C4-2B (cell line): Measurements from ENCODE around the gene SLC25A3.
A peak's percentile ranks its signal among the peaks of the same experiment; 100 is the strongest.
"Not testable (repeated sequence)": the region's sequence is repeated elsewhere in the genome, so short reads cannot be mapped to it uniquely, and the experiment has no call there.

ENCODE experiments used
- H3K27ac ChIP-seq: fragments of 450-650 bp; 2 replicates; pipeline ENCODE4 v1.5.1; 2017
- CTCF ChIP-seq: fragments of 450-650 bp; conservative IDR thresholded peaks from 2 replicates; pipeline ENCODE4 v1.5.1; 2017; ENCODE audit warnings: mild to moderate bottlenecking
- ZFX ChIP-seq: fragments of 450-650 bp; IDR thresholded peaks from 2 replicates; pipeline ENCODE4 v1.6.1; 2017

SLC25A3 gene

DNA sequence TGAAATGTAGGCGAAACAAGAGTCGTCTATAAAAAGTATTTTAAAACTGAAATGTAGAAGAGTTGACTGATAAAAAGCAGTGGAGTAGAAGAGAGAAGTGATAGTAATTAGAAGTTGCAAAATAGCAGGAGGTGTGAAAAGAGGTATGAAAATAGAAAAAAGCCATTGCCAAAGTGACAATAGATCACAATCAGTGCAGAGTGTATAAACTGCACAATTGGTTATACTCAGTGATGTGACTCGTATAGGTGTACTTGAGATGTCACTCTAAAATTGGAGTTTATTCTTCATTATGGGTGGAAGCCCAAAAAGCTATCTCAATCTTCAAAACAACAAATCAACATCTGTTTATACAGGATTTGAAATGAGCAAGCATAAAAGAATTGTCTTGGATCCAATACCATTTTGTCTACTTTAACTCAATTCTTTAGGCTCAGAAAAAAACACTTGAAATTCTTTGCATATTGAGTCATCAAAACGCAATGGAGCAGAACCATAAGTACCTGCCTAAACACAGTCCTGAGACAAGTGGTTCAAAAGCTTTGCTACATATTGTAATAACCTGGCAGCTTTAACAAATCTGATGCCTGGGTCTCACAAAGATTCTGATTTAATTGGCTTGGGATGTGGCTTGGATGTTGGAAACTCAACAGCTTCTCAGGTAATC, 42.3 kb downstream of the SLC25A3 start:
- TF ChIP-seq CTCF (no peak), ZFX (no peak)
- no peak overlapping the region for H3K27ac ChIP-seq

GRCh38 chr12:98637068-98637467, 43.6 kb downstream of the SLC25A3 start:
- TF ChIP-seq ZFX (no peak), CTCF (no peak)

DNA sequence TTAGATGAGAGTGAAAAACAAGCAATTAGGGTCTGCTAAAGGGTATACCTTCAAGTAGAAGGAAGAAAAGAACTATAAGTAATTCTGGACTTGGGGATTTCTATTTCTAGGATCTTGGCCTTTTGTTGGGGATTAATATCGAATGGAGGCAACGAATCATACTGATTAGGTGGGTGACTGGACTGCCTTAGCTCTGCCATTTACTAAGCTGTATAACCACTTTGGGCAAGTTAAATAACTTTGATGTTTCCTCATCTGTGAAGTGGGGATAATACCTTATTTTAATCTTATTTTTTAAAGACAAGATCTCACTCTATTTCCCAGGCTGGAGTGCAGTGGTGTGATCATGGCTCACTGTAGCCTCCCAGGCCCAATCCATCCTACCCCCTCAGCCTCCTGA, 44.5 kb downstream of the SLC25A3 start:
- H3K27ac ChIP-seq: no peak overlapping the region
- TF ChIP-seq ZFX: no peak
- no peak for TF ChIP-seq CTCF

More at GRCh38 chr12:98637068-98637467, 43.6 kb downstream of the SLC25A3 start:
- H3K27ac ChIP-seq: no peak overlapping the region

- TF ChIP-seq CTCF (no peak), ZFX (no peak)
- H3K27ac ChIP-seq: no peak overlapping the region
These were observed 46.0 kb downstream of the SLC25A3 start for GRCh38 chr12:98639491-98639890.

GRCh38 chr12:98642801-98643200, 49.3 kb downstream of the SLC25A3 start:
- not testable (repeated sequence) for H3K27ac ChIP-seq

DNA sequence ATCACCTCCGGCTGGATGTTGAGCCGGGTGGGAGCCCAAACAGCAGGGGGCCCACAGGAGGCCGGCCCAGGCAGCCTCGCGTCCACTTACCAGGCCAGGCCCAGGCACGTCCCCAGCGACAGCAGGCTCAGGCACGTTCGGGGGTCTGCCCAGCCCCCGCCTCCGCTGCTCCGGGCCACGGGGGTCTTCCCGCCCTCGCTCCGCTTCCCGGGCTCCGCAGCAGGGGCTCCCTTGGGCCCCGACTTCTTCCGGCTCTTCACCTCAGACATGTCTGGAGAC, 50.9 kb downstream of the SLC25A3 start:
- TF ChIP-seq ZFX (no peak), CTCF (peak; percentile 13; the same call in 1 of the 2 replicates)
- H3K27ac ChIP-seq: peak overlapping the region; percentile 69

- TF ChIP-seq CTCF (no peak), ZFX (no peak)
- H3K27ac ChIP-seq: peak within 1 kb of the TSS; percentile 69
These were observed 51.5 kb downstream of the SLC25A3 start, which contains the start of the genes APAF1 and IKBIP for GRCh38 chr12:98644712-98645571. Gene APAF1, plus strand, starts transcription at chr12:98645290. Its CDS starts 3,070 bp downstream, at chr12:98648360. Gene IKBIP, minus strand, starts transcription at chr12:98644788. Its CDS starts 87 bp downstream, at chr12:98644701.
